Mononuclear cell (primary cell): Measurements from ENCODE around the gene KIF17. TPM values are rescaled to one million over a fixed set of nuclear protein-coding genes. Genes with fewer than 3 reads are reported as not detected.

ENCODE experiments used
- H3K27me3 ChIP-seq: 2 replicates; pipeline ENCODE4 v1.6.0; 2011; ENCODE audit warnings: low read length, control low read depth; ENCODE audit not compliant: insufficient read depth
- H3K4me1 ChIP-seq: 2 replicates; pipeline ENCODE4 v1.5.1; 2011; ENCODE audit warnings: mild to moderate bottlenecking, low read length, control low read depth; ENCODE audit not compliant: insufficient read depth
- H3K4me3 ChIP-seq: 2 replicates; pipeline ENCODE4 v1.5.1; 2011; ENCODE audit warnings: mild to moderate bottlenecking, low read length, moderate library complexity
- H3K9me3 ChIP-seq: 2 replicates; pipeline ENCODE4 v1.5.1; 2011; ENCODE audit warnings: low read depth, mild to moderate bottlenecking, control low read depth, low read length
- total RNA-seq: library from RNA; depleted of rRNA; stranded (reverse); fragments of >200 nt; gene quantifications from one replicate; pipeline ENCODE4 v1.2.3, GENCODE V29; 2012

Gene KIF17
- total RNA-seq, 1 donor = under 0.01 TPM

- Histone ChIP-seq H3K27me3 (no peaks in the 10 kb centered on the region), H3K4me1 (no peaks in the 10 kb centered on the region)
Observed at GRCh38 chr1:20626098-20626427, 91.7 kb downstream of the KIF17 start.

GRCh38 chr1:20625176-20626097, 92.4 kb downstream of the KIF17 start:
- H3K9me3 ChIP-seq = no peaks in the 10 kb centered on the region
- H3K27me3 ChIP-seq = no peaks in the 10 kb centered on the region
- H3K4me1 ChIP-seq = no peaks in the 10 kb centered on the region
- H3K4me3 ChIP-seq = no peak overlapping the region

More at GRCh38 chr1:20626098-20626427, 91.7 kb downstream of the KIF17 start:
- H3K9me3 ChIP-seq = no peaks in the 10 kb centered on the region
- no peak overlapping the region for H3K4me3 ChIP-seq

- H3K9me3 ChIP-seq = no peaks in the 10 kb centered on the region
- H3K4me3 ChIP-seq = no peak overlapping the region
- H3K4me1 ChIP-seq = no peaks in the 10 kb centered on the region
- no peaks in the 10 kb centered on the region for H3K27me3 ChIP-seq
Observed at GRCh38 chr1:20624709-20625108, 93.1 kb downstream of the KIF17 start.

- no peak overlapping the region for H3K4me3 ChIP-seq
Observed at GRCh38 chr1:20621012-20621411, 96.8 kb downstream of the KIF17 start.

GRCh38 chr1:20619999-20620398, 97.8 kb downstream of the KIF17 start:
- H3K4me3 ChIP-seq = no peak overlapping the region
- no peaks in the 10 kb centered on the region for H3K9me3 ChIP-seq
- H3K27me3 ChIP-seq = no peaks in the 10 kb centered on the region
- H3K4me1 ChIP-seq = no peaks in the 10 kb centered on the region

More at GRCh38 chr1:20621012-20621411, 96.8 kb downstream of the KIF17 start:
- Histone ChIP-seq H3K27me3 (no peaks in the 10 kb centered on the region), H3K9me3 (no peaks in the 10 kb centered on the region), H3K4me1 (no peaks in the 10 kb centered on the region)

- no peaks in the 10 kb centered on the region for H3K27me3 ChIP-seq
Observed at GRCh38 chr1:20618550-20618949, 99.3 kb downstream of the KIF17 start.

GRCh38 chr1:20616847-20617487, 100.8 kb downstream of the KIF17 start:
- no peak overlapping the region for H3K4me3 ChIP-seq
- H3K4me1 ChIP-seq = no peaks in the 10 kb centered on the region
- no peaks in the 10 kb centered on the region for H3K9me3 ChIP-seq
- H3K27me3 ChIP-seq = no peaks in the 10 kb centered on the region

More at GRCh38 chr1:20618550-20618949, 99.3 kb downstream of the KIF17 start:
- Histone ChIP-seq H3K9me3 (no peaks in the 10 kb centered on the region), H3K4me3 (no peak overlapping the region), H3K4me1 (no peaks in the 10 kb centered on the region)

- H3K9me3 ChIP-seq = no peaks in the 10 kb centered on the region
- no peaks in the 10 kb centered on the region for H3K27me3 ChIP-seq
- no peak overlapping the region for H3K4me3 ChIP-seq
- H3K4me1 ChIP-seq = no peaks in the 10 kb centered on the region
Observed at GRCh38 chr1:20615946-20616846, 101.6 kb downstream of the KIF17 start.

GRCh38 chr1:20614131-20614579, 103.7 kb downstream of the KIF17 start:
- Histone ChIP-seq H3K4me1 (no peaks in the 10 kb centered on the region), H3K4me3 (no peak overlapping the region), H3K27me3 (no peaks in the 10 kb centered on the region), H3K9me3 (no peaks in the 10 kb centered on the region)

Other genes starting within 250 kb of the KIF17 start
- gene CAMK2N1, start 231.8 kb downstream of the KIF17 start, total RNA-seq = 0.73 TPM
- gene MUL1, start 209.9 kb downstream of the KIF17 start, total RNA-seq = 29.0 TPM
- gene FAM43B, start 165.4 kb downstream of the KIF17 start, total RNA-seq = not detected
- gene CDA, start 128.9 kb downstream of the KIF17 start, total RNA-seq = 7.5 TPM
- gene PINK1, start 84.5 kb downstream of the KIF17 start, total RNA-seq = 10.0 TPM
- 120 TPM for gene DDOST, start 56.6 kb downstream of the KIF17 start, total RNA-seq
- gene SH2D5, start 14.7 kb upstream of the KIF17 start, total RNA-seq = not detected
- 279 TPM for gene HP1BP3, start 69.3 kb upstream of the KIF17 start, total RNA-seq